T-helper 9 cell (primary cell): ENCODE measurements around the gene EEF1AKMT3.
"Not testable (repeated sequence)": the region's sequence is repeated elsewhere in the genome, so short reads cannot be mapped to it uniquely, and the experiment has no call there.

Experiments used
- DNase-seq: peaks from one replicate; pipeline ENCODE4 v3.0.0-alpha.2; 2020

The EEF1AKMT3 gene

DNA sequence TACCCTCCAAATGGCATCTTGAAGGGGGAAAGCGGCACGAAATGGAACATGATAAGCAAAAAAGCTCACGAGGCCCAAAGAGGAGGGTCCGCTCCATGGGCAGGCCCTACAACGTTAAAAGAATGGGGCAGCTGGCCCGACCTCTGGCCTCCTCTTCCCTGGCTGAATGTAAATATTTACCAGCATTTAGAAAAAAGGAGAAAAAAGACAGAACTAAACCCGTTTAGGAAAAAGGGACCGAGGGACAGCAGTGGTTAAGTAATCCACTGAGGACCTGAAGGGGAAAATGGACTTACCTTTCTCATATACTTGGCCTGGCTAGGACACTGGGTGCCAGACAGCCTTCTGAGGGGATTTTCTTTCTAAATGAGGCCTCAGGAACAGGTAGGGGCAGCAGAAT, 47.7 kb downstream of the EEF1AKMT3 start:
- DNase-seq: not testable (repeated sequence)

DNA sequence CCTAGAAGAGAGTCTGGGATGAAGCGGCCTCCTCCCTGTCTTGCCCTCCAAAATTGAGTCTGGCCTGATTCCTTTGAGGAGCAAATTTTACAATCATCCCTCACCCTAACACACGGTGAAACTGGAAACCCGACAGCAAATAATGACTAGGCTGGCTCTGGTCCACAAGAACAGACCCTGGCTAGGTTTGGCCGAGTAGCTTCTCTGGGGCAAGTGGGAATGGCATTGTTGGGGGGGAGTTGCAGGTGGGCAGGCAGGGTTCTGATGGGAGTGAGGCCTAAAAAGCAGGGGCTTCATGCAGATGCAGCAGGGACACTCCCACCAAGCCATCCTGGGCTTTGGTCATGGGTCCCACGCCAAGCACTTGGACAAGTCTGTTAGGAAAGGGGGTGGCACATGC, 48.6 kb downstream of the EEF1AKMT3 start:
- not testable (repeated sequence) for DNase-seq

DNA sequence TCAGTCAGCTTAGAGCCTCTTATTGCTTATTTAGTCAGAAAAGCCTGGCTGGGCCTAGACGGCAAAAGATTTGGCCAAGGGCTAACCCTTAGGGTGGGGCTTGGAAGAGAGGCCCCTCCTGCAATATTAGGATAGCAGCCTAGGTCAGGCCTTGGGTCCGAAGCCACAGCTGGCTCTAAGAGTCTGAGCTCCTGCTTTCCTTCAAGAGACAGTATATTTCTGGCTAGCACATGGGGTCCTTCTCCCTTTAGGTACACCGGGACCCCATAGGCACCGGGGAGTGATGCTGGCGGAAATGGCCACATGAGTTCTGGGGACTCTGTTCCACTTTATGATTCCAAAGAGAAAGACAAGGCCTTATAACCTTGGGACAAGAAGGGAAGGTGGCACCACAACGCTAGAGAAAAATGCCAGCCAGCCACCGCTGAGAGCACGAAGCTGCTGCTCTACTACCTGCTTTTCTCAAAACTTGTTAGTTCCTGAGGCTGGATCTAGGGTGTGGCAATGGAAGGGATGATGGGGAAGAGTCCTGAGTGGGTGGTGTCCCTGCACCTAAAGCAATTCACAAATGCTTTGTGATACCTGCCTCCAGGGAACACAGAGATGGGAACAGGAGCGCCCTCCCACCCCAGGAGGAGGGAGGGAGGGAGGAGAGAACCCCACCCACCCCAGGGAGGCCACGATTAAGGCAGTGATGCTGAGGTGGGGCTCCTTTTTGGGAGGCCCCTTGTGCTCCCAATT, 49.2 kb downstream of the EEF1AKMT3 start:
- no peak for DNase-seq

DNA sequence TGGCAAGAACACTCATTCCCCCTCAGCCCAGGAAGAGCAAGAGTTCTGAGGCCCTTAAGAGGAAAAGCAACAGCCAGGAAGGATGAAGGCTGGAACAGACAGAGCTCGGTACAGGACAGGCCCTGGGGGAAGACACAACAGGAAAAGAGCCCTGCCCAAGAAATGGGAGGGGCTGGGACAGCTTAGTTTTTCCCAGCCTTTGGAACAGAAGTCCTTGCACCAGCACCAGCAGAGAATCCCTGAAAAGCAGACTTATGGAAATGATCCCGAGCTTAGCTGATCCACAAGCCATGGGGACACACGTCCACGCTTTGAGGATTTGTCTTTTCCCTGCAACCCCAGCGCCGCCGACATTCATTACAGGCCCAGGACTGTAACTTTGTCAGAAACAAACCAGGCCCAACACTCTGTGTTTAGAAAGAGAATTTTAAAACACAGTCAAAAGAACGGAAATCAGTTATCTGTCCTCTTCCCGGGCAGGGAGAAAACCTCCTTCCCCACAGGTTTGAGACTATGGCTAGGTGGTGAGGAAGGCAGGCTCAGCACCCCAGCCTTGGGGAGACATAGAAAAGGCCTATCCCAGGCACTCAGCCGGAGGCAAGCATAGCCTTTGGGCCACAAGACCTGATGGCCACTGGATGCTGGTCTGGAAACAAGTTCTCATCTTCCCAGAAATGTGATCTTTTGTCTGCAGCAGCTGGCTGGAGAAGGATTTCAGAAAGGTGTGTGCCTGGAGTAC, 50.1 kb downstream of the EEF1AKMT3 start:
- no peak for DNase-seq

DNA sequence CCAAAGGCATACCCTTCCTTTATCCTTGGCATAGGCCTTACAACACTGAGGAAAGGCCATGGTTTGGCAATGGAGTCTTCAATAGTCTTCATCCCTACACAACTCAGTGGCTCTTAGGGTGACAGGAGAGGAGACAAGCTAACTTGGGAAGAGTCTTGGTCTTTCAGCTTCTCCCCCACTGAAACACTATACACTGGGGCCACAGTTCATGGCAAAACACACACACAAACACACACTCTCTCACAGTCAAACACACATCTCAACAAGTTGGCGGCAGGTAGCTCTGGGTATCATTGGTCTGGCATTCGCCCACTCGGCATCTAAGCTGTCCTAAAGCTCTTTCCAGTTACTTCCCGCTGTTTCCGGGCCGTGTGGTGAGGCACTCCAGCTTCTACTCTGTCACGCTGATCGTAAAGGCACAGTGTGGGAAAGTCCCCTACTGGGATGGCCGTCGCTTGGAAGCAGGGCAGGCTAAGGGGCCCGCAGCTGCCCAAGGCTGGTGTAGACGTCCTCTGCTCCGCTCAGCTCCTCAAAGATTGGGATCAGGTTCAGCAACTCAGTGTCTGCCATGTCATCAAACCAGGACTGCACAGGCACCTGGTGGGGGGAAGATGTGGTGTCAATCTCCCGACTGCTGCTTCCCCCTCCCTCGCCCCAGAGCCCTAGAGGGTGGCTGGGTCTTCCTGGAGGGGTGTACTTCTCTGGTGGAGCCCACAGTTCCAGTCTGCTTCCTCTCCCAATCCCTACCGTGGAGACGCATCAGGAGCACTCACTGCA, 50.9 kb downstream of the EEF1AKMT3 start:
- no peak for DNase-seq

DNA sequence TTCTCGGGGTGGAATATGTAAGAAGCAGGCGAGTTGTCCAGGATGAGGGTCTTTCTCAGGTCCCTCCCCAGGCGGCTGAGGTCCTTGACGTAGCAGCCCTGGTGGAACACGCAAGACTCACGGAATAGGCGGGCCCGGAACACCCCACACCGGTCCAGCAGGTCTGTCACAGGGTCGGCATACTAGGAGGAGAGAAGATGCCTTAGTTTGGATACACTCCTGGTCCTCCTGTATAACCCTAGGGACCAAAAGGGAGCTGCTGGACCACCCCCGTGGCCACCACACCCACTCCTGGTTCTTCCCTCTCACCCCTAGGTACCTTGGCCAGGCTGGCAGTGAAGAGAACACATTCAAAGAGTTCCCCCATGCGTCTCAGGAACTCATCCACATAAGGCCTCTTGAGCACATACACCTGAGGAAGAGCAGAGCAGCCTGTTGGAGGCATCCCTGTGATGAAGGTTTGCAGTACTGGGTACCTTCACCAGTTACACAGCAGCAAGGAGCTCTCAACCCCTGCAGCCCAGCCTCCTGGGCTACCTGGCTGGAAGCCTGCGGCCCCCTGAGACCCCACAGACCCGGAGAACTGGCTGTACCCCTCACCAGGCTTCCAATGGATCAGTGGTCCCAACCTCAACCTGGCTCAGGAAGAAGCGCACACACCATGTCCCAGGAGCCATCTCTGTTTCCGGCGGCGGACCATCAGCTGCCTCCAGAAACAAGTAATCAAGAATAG, 51.7 kb downstream of the EEF1AKMT3 start:
- no peak for DNase-seq

DNA sequence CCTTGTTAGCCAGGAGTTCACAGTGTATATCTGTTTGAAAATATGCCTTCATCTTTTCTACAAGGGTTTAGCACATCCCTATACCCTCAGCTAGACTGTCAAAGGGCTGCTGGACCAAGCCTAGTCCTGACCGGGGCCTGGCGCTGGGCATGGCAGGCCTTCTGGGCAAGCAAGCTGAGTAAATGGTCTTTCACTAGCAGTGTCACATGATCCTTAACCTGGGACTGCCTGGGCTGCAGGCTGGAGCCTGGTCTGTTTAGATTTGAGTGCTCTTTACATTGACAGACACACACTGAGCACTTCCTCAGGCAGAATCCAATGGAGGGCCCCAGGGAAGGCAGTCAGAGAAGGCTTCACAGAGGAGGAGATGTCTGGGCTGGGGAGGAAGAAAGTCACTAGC, 53.0 kb downstream of the EEF1AKMT3 start:
- no peak for DNase-seq

DNA sequence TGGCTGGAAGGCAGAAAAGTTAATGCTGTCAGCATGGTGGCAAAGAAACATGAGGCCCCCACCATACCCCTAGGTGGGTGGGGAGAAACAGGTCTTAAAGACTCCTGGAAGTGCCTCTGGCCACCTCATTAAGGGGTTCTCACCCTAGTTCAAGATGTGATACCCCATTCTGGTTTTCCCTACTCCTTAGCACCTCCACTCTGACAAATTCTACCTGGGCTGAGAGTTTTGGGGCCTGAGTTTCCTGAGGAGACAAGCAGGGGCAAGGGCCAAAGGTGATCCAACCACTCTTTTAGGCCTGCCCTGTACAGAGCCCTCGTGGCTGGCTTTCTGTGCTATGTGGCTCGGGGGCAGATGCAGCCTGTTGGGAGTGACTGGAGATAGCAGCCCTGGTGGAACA, 54.0 kb downstream of the EEF1AKMT3 start:
- DNase-seq: no peak

DNA sequence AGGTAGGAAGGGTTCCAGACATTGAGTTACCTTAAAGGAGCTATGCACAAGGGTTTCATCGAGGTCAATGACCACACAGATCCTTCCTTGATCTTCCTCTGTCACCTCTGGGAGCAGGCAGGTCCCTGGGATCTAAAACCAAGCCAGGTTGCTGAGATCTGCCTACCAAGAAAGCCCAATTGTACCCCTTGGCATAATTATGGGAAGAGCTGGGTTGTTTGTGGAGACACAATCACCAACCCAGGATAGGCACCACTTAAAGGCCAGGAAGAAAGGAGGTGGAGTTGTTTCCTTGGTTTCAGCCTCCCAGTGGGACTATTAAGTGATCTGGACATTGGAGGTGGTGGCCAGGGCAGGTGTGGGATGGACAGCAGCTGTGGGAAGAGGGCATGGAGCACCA, 54.6 kb downstream of the EEF1AKMT3 start:
- no peak for DNase-seq

DNA sequence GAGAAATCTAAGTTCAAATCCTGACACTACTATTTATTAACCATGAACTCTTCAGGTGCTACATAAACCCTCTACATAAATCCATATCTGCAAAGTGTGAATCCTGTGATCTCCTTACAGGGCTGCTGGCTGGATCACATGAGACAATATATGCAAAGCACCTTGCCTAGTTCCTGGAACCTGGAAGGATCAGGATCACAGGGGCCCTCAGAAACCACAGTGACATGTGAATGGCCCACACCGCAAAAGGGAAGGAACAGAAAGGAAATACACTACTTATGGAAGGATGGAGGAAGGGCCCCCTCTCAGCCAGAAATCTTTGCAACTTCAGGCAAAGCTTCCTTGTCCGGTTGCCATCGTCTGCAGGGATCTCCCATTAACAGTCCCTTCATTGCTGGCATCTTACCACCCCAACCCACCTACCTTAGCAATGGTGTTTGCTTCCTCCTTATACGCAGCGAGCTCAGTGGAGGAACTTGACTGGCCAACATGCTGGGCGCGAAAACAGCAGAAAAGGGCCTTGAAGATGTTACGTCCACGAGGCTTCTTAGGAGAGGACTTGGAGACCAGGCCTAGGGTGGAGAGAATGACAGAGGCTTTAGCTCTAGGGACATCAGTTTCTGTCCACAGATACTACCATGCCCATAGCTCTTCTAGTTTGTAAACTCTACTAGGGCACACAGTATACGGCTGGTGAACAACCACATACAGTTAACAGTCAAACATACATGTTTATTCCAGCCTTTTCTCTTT, 56.8 kb downstream of the EEF1AKMT3 start:
- DNase-seq: no peak

DNA sequence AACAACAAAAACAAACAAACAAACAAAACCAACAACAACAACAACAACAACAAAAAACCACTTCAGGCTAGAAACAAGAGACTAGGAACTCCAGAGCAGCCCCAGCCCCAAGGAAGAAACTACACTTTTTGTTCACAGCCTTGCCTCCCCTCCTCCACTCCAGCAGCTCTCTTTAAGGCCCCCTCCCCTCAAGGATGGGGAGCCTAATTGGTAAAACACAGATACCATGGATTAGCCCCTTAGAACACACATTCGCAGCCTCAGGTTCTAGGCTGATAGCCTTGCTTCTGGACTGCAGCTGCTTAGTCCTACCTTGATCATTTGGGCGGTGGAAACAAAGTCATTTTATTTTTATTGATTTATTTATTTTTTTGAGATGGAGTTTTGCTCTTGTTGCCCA, 58.0 kb downstream of the EEF1AKMT3 start:
- DNase-seq: no peak
